Astrocyte of the spinal cord (primary cell): ENCODE data around the gene MSI2.

Source experiments
- DNase-seq: peaks from one replicate; pipeline ENCODE4 v3.0.0; 2011; ENCODE audit warnings: low read depth, low spot score
- H3K4me3 ChIP-seq: 2 replicates; pipeline ENCODE4 v1.5.1; 2011; ENCODE audit warnings: low read depth, mild to moderate bottlenecking, low read length, moderate library complexity
- in situ Hi-C: cut with HindIII; loops from 2 replicates; pipeline ENCODE4 v1.10.0; 2017; ENCODE audit warnings: low sequenced_read_pairs
- TF ChIP-seq, protein P1 (sequence below): IDR thresholded peaks from 2 replicates; pipeline ENCODE4 v1.5.1; 2012; ENCODE audit warnings: low read depth, mild to moderate bottlenecking, low read length, inconsistent platforms

The MSI2 gene

DNA sequence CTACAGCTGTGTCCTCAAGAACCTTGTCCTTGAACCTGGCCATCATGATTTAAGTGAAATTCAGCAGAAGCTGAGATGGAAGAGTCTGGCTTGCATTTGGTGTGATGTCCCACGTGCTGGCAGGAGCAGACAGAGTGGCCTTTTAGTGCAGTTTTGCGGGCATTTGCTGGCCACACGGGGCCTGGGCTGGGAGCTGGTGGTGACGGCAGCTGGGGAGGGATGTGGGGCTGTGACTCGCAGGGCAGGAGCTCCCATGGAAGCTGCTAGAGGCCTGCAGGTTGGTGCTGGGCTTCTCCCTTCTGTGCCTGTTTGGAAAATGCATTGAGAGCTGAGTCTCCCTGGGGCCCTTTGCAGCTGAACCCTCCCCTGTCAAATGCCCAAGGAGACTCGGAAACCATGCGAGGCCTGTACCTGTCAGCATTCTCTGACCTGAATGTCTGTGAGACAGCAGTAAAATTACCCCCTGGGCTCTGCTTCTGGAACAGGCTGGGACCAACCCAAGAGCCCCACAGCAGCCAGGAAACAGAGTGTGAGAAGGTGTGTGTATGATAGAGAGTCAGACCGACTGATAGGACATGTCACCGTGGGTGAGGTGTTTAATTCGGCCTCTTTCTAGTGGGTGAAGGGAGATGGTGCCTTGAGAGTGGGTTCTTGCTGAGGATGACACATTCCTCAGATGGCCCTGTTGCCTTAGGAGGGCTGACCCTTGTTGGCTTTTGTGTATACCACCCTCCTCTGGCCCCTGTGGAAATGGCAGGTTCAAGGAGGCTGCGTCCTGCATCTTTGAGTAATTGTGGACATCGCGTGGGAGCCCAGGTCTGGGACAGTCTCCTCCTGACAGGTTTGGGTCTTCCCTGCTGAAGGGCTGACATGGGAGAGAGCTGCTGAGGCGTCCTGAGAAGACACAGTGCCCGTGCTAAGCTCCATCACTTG is 145.5 kb downstream of the MSI2 start:
- in situ Hi-C loops, result no loop called here
- TF ChIP-seq, protein P1, sequence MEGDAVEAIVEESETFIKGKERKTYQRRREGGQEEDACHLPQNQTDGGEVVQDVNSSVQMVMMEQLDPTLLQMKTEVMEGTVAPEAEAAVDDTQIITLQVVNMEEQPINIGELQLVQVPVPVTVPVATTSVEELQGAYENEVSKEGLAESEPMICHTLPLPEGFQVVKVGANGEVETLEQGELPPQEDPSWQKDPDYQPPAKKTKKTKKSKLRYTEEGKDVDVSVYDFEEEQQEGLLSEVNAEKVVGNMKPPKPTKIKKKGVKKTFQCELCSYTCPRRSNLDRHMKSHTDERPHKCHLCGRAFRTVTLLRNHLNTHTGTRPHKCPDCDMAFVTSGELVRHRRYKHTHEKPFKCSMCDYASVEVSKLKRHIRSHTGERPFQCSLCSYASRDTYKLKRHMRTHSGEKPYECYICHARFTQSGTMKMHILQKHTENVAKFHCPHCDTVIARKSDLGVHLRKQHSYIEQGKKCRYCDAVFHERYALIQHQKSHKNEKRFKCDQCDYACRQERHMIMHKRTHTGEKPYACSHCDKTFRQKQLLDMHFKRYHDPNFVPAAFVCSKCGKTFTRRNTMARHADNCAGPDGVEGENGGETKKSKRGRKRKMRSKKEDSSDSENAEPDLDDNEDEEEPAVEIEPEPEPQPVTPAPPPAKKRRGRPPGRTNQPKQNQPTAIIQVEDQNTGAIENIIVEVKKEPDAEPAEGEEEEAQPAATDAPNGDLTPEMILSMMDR, result no peak
- no peak overlapping the region for H3K4me3 ChIP-seq
- DNase-seq, result no peak

DNA sequence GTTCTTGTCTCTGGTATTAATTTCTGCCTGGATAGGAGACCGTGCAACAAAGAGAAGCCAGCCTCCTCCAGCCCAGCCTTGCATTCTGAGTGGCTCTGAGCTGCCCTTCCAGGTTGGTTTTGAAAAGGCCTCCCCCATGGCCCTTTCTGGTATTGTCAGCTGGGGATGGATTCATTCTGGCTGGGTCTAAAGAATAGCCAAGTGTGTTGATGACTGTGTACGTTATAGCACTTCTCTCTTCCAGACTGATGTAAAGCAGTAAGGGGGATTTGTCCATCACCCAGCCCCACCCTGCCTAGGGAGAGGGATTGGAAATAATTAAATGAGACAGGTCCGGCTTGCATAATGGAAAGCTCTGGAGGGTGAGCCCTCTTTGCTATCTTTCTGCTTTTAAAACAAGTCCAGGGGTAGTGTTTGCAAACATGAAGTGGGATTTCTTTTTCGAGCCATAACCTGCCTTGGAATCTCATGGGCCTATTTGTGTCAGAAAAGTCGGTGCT is 146.4 kb downstream of the MSI2 start:
- H3K4me3 ChIP-seq, result no peak overlapping the region
- TF ChIP-seq, protein P1, result no peak
- in situ Hi-C loops, result no loop called here
- no peak for DNase-seq

DNA sequence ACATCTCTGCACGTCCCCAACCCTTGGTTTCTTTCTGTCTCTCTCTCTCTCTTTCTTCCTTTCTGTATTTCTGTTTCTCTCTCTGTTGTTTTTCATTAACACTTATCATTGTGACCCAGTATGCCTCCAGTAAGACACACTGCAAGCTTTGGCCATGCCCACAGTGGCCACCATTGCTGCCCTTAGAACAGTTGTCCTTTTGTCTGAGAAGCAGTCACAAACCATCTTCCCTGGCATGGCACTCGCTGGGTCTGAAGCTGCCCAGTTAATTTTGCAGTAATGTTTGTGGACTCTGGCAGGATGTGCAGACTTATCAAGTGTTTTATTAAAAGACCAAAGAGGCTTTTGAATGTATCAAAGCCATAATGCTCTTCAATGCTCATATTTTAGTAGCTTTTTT is 146.9 kb downstream of the MSI2 start:
- TF ChIP-seq, protein P1, result no peak
- in situ Hi-C loops, result no loop called here

DNA sequence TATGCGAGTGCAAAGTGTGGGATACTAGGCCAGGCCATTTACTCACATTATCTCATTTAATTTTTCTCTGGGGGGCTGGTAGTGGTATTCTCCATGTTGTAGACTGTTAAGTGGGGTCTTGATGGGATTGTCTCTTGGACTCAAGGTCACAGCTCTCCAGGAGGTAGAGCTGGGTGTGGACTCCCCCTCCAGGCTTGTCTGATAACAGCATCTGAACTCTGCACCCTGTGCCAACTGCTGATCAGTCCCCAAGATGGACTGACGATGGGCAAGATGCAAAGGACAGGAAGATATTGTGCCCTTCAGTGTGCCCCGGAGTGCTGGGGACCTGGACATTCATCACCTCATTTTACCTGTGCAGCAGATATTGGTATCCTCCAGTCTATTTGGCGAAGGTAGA is 147.8 kb downstream of the MSI2 start:
- TF ChIP-seq, protein P1, result no peak
- in situ Hi-C loops, result no loop called here
- no peak for DNase-seq
- no peak overlapping the region for H3K4me3 ChIP-seq

More for the DNA sequence above, 146.9 kb downstream of the MSI2 start:
- H3K4me3 ChIP-seq, result no peak overlapping the region
- DNase-seq, result no peak

DNA sequence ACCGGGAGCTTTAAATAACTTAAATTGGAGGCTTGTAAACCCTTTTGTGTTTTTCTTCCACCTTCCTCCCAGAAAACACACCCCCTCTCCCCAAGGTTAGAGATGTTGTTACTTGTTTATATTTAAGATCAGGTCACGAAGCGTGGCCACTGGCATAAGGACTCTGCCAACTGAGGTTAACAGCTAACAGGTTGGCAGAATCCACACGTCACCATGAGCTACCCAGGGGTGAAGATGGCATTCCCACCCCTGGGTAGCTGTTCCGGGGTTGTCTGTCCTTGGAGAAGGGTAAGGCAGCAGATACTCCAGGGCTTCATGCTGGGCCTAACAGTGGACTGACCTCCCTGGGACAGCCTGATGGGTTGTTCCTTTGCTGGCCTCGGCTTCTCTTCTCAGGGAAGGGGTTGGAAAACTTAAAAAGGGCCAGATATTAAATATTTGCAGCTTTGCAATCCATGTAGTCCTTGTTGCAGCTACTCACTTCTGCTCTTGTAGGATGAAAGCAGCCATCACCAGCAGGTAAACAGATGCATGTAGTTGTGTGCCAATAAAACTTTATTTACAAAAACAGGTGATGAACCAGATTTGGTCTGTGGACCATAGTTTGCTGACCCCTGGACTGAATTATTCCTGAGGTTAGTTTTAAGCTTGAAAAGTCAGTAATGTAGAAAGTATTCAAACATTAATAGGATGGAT is 148.6 kb downstream of the MSI2 start:
- in situ Hi-C loops, result no loop called here
- no peak for DNase-seq
- TF ChIP-seq, protein P1, result no peak
- no peak overlapping the region for H3K4me3 ChIP-seq

DNA sequence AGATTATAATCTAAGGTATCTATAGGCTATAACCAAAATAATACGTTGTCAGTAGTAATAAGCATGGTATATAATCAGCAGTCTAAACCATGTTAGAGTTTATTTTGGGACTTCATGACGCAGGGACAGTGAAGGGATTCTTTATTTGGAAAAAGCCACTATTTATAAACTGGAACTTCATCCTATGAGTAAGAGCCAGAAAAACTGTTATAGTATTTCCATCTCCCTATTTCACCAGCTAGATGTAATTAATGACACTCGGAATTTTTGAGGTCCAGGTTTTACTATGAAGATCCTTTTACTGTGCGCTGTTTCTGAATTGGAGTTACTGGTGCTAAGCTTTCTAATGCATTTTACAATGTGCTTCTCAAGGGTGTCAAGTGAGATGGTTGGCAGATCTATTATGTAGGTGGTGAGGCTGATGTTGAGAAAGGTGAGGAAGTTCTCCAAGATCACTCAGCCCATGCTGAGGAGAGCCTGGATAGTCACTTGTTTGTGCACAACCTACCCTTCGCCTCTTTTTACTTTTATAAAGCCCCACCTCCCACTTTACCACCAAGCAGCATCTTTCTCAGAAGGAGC is 149.3 kb downstream of the MSI2 start:
- TF ChIP-seq, protein P1, result no peak
- in situ Hi-C loops, result no loop called here
- no peak overlapping the region for H3K4me3 ChIP-seq
- DNase-seq, result no peak
